ENCODE results near the gene ATP2A3.

The ATP2A3 gene

DNA sequence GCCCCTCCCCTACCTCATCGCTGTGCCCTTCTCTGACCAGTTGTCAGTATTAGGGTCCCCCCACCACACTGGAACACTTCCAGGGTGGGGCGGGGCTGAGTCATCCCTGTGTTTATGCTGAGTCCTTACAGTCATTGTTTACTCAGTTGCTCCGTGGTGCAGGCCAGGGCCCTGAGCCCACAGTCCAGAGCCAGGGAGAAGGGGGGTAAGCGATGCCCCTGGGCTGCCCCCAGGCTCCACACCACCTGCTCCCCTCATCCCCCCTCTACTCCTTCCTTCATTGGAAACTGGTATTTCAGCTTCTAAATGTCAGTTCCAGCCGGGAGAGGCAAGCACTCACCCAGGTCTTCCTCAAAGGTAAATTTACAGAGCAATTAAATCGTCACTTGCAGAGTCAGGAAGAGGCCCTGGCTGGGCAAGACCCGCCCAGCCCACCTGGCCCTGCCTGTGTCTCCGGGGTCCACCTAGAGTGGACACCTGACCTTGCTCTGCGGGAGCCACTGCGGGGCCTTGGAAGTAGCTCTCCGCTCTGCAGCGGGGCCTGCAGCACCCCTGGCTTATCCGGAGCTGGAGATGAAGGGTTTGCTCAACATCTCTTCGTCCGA lies 4.8 kb downstream of the ATP2A3 start:
- TF ChIP-seq, protein P1, sequence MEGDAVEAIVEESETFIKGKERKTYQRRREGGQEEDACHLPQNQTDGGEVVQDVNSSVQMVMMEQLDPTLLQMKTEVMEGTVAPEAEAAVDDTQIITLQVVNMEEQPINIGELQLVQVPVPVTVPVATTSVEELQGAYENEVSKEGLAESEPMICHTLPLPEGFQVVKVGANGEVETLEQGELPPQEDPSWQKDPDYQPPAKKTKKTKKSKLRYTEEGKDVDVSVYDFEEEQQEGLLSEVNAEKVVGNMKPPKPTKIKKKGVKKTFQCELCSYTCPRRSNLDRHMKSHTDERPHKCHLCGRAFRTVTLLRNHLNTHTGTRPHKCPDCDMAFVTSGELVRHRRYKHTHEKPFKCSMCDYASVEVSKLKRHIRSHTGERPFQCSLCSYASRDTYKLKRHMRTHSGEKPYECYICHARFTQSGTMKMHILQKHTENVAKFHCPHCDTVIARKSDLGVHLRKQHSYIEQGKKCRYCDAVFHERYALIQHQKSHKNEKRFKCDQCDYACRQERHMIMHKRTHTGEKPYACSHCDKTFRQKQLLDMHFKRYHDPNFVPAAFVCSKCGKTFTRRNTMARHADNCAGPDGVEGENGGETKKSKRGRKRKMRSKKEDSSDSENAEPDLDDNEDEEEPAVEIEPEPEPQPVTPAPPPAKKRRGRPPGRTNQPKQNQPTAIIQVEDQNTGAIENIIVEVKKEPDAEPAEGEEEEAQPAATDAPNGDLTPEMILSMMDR (IDR thresholded peaks at IDR 0.05; ENCODE audit: low read depth, low read length): no peak

DNA sequence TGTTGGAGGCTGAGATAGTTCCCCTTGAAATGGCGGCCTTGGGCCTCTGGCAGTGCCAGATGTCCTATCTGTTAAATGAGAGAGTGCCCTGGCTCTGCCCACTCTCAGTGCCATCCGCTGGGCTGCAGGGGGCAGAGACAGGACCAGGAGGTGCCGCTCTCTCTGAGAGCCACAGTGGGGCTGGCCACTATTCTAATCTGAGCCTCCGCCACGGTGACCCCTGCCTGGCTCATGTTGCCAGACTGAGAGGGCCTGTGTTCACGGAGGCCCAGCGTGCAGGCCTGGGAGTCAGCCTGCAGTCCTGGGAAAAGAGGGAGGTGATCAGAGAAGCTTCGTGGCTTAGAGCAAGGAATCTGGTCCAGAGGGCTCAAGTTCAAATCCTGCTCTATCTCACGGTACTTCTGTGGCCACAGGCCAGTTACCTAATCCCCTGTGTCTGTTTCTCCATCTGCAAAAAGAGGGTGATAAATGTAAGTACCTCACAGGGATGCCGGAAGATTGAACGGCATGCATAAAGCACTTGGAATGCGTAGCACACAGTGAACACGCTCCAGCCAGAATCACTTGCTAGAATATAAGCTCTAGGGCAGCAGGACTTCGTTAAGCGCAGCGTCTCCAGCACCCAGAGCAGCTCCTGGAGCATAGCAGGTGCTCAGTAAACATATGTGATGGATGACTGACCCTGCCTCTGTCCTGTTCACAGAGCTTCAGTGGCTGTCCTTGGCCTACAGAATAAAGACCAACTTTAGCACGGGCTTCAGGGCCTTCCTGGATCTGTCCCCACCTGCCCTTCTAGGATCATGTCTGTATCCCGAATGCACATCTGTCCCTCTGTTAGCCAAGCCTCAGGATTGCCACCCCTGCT lies 6.3 kb downstream of the ATP2A3 start:
- TF ChIP-seq, protein P1 (IDR thresholded peaks at IDR 0.05; ENCODE audit: low read depth, low read length): no peak
- no peak for DNase-seq (ENCODE audit: extremely low read depth, low read depth)

More for the DNA sequence above, 4.8 kb downstream of the ATP2A3 start:
- no peak for DNase-seq (ENCODE audit: extremely low read depth, low read depth)

GRCh38 chr17:3956983-3957382 lies 7.3 kb downstream of the ATP2A3 start:
- TF ChIP-seq, protein P1 (IDR thresholded peaks at IDR 0.05; ENCODE audit: low read depth, low read length): no peak
- no peak for DNase-seq (ENCODE audit: extremely low read depth, low read depth)

GRCh38 chr17:3956327-3956957 lies 7.8 kb downstream of the ATP2A3 start:
- TF ChIP-seq, protein P1 (IDR thresholded peaks at IDR 0.05; ENCODE audit: low read depth, low read length): no peak
- DNase-seq (ENCODE audit: extremely low read depth, low read depth): no peak

DNA sequence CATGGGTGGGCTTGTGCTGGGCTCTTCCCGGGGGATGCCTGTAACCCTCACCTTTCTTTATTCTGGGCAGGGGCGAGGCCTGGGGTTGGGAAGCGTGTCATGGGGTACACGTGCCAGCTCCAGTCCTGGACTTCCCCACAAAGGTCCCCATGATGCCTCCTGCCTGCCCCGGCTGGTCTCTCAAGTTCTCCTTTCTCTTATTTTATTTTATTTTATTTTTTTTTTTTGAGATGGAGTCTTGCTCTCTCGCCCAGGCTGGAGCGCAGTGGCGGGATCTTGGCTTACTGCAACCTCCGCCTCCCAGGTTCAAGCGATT lies 8.6 kb downstream of the ATP2A3 start:
- no peak for DNase-seq (ENCODE audit: extremely low read depth, low read depth)
- TF ChIP-seq, protein P1 (IDR thresholded peaks at IDR 0.05; ENCODE audit: low read depth, low read length): no peak

- TF ChIP-seq, protein P1 (IDR thresholded peaks at IDR 0.05; ENCODE audit: low read depth, low read length): no peak
- no peak for DNase-seq (ENCODE audit: extremely low read depth, low read depth)
Observed at GRCh38 chr17:3954976-3955672, 9.1 kb downstream of the ATP2A3 start.
